PC-3 (cell line): ENCODE measurements around the gene CPZ. TPM values are rescaled to one million over a fixed set of nuclear protein-coding genes. Genes with fewer than 3 reads are reported as not detected.

Experiments
- total RNA-seq: library from RNA; depleted of rRNA; stranded (reverse); fragments of >200 nt; gene quantifications from 2 replicates; pipeline ENCODE4 v1.2.3, GENCODE V29; 2014; rRNA removed

The CPZ gene
- total RNA-seq, 1 experiment from 2014 or later = 27.9 TPM

Other genes with a start within 250 kb of the CPZ start
- 12.2 and 13.0 TPM in 2 replicates for gene ACOX3, start 152.0 kb upstream of the CPZ start, total RNA-seq
- gene TRMT44, start 152.0 kb upstream of the CPZ start, total RNA-seq = 13.3 and 15.3 TPM in 2 replicates
- gene GPR78, start 12.4 kb upstream of the CPZ start, total RNA-seq = 2.0 and 2.4 TPM in 2 replicates